Mucosa of gallbladder (tissue), 1 donor: ENCODE measurements around the gene TRPM4. TPM values are rescaled to one million over a fixed set of nuclear protein-coding genes. Genes with fewer than 3 reads are reported as not detected.
"Not testable (repeated sequence)": the region's sequence is repeated elsewhere in the genome, so short reads cannot be mapped to it uniquely, and the experiment has no call there.

Experiments
- DNase-seq: peaks from one replicate; pipeline ENCODE4 v3.0.0-alpha.2; 2020; ENCODE audit warnings: low spot score
- total RNA-seq: library from RNA; stranded (reverse); gene quantifications from one replicate; pipeline ENCODE4 v1.2.1, GENCODE V29; 2021
- donor health status: DM: no; HTN: no; CAD: no.

Gene TRPM4
- total RNA-seq, result 145 TPM

- peak; percentile 89 for DNase-seq
These were observed at the start of gene TRPM4 for GRCh38 chr19:49157445-49158224. Gene TRPM4 (plus strand): TSS chr19:49157792. CDS start chr19:49157867, 75 bp downstream.

- no peak for DNase-seq
These were observed 48.5 kb upstream of the TRPM4 start for GRCh38 chr19:49109051-49109450.

- DNase-seq, result no peak
These were observed 47.9 kb upstream of the TRPM4 start for GRCh38 chr19:49109569-49110233.

- no peak for DNase-seq
These were observed 47.0 kb upstream of the TRPM4 start for GRCh38 chr19:49110567-49110966.

GRCh38 chr19:49111218-49111998, 46.2 kb upstream of the TRPM4 start:
- DNase-seq, result no peak

- peak; percentile 53 for DNase-seq
These were observed 43.6 kb upstream of the TRPM4 start, which contains the start of gene LIN7B for GRCh38 chr19:49113762-49114629. Gene LIN7B (plus strand): TSS chr19:49114370. CDS start chr19:49114405, 35 bp downstream.

GRCh38 chr19:49114630-49115363, 42.8 kb upstream of the TRPM4 start:
- peak; percentile 40 for DNase-seq

DNA sequence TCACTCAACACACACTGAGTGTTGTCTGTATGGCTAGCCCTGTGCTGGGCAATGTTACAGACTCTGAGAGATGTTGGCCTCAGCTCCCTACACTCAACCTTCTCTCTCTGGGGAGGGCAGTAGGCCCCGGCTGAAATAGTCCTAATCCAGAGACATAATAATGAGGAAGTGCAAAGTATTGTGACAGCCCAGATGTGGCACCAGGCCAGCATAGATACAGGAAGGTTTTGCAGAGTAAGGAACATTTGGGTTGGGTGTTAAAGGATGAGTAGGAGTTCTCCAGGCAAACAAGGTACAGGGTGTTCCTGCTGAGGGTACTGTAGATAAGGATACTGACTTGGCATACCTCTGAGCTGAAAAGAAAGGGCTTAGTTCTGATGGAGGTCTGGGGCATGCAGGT, 41.0 kb upstream of the TRPM4 start:
- no peak for DNase-seq

DNA sequence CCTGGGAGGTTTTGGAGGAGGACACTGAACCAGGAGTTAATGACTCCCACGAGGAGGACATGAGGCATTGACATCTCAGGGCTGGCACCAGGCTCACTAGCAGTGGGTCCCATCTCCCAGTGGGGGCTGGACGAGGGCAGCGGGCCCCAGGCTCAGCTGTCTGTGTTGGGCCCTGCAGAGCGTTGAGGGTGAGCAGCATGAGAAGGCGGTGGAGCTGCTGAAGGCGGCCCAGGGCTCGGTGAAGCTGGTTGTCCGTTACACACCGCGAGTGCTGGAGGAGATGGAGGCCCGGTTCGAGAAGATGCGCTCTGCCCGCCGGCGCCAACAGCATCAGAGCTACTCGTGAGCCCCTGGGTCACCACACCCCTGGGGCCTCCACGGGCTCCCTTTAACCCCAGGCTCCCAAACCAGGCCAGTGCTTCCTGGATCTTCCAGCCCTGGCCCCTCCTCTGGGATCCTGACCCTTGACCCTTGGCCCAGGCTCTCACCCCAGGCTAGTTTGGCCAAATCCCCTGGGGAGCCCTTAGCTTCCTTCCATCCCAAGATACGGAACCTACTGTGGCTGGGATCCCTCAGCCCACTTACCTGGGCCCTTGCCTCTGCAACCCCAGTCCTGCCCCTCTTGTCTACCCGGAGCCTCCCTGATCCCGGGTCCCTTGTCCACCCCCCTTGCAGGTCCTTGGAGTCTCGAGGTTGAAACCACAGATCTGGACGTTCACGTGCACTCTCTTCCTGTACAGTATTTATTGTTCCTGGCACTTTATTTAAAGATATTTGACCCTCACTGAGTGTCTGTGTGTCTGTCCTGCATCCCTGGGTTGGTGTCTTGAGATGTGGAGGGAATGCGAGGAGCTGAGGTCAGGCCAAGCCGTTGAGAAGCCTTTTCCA, 39.7 kb upstream of the TRPM4 start:
- no peak for DNase-seq

GRCh38 chr19:49118565-49119410, 38.8 kb upstream of the TRPM4 start, which contains the start of gene C19orf73:
Gene C19orf73 (minus strand): TSS chr19:49119143. CDS start chr19:49119022, 121 bp downstream.
- DNase-seq, result peak; percentile 95

DNA sequence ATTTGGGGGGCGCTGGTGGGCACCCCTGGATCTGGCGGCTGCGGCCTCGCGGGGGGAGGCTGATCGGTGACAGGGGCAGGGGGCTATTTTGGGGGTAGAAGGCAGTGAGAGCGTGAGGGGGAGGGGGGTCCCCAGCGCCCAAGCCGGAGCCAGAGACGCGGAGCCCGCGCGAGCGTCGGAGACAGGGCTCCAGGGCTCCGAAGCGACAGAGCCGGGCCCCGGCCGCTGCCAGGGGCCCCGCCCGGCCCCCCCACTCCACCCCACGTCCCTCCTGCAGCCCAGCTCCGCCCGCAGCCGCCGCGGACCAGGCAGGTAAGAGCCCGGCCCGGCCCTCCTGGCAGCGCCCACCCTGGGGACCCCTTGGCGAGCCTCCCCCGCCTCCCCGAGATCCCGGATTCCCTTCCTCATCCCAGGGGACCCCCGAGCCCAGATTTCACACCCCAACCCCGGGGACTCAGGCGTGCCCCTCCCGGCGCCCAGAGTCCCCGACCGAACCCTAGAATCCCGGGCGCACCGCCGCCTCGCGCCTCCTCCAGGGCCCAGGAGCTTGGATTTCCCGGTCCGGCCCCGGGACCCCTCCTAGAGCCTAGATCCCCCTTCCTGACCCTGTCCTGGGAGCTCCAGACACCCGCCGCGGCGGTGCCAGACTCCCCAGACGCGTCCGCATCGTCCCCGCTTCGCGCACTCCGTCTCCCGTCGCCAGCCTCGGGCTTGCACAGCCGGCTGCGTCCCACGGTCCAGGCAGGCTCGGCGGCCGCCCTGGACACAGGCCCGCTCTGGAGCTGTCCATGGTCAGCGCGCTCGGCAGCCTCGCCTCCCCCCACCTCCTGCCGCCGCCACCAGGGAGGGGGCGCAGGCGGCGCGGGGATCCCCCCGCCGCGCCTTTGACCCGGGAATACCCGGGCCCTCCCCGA, 37.9 kb upstream of the TRPM4 start, which contains the start of gene PPFIA3:
Gene PPFIA3 (plus strand): TSS at position 134 of the 914 bp plus-strand sequence. CDS start 8,330 bp downstream, outside the sequence.
- peak; percentile 63 for DNase-seq

GRCh38 chr19:49120325-49120683, 37.3 kb upstream of the TRPM4 start:
- DNase-seq, result no peak

DNA sequence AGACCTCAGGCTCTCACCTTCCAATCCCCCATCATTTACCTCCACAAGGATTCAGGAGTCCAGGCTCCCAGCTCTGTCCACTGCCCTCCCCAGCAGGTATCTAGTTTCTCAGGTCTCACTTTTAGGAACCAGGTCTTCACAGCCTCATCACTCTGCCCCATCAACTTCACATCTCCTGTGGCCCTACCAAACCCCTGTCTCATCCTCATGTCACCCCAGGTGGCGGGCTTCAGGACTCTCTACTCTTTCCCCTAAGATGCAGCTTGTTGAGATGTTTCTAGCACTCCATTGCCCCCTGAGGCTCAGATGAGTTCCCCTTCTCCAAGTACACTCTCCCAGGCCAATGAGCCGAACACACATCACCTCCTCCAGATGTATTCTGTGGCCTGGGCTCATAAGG, 36.7 kb upstream of the TRPM4 start:
- DNase-seq, result no peak

DNA sequence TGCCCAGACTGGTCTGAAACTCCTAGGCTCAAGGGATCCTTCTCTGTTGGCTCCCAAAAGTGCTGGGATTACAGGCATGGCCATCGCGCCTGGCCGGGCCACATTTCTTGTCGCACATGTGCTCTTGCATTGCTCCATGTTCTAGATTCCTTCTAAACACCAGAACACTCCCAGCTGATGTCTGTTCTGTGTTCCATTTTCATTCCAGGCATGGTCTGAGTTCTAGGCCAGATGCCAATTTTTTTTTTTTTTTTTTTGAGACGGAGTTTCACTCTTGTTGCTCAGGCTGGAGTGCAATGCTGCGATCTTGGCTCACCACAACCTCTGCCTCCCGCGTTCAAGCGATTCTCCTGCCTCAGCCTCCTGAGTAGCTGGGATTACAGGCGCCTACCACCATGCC, 35.8 kb upstream of the TRPM4 start:
- DNase-seq, result not testable (repeated sequence)

GRCh38 chr19:49123285-49123684, 34.3 kb upstream of the TRPM4 start:
- DNase-seq, result not testable (repeated sequence)

DNA sequence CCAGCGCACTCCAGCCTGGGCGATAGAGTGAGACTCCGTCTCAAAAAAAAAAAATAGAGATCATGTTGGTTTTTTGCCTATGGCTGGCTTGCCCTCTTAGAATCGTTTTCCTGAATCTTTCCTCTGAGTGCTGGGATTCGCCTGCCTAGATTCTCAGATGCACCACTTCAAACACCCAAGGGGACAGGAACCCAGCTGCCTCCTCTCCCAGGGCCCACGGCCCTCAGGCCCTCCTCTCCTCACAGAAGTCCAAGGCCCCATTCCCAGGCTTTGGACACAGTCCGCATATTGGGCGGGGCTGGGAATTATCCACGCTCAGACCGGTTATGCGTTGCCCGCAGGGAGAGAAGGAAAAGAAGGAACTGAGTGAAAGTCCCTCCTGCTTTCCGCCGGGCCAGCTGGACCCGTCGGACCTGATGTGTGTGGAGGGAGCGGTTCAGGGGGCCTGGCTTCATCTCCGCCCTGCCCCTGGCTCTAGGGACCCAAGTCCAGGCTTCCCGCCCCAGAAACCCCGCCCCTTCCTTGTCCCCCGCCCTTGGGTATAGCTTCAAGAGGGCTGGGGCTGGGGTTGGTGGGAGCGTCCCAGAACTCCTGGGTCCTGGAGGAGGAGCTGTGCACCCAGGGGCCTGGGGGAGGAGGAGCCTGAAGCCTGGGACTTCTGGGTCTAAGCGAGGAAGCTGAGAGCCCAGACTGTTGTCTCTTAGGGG, 32.4 kb upstream of the TRPM4 start:
- no peak for DNase-seq

DNA sequence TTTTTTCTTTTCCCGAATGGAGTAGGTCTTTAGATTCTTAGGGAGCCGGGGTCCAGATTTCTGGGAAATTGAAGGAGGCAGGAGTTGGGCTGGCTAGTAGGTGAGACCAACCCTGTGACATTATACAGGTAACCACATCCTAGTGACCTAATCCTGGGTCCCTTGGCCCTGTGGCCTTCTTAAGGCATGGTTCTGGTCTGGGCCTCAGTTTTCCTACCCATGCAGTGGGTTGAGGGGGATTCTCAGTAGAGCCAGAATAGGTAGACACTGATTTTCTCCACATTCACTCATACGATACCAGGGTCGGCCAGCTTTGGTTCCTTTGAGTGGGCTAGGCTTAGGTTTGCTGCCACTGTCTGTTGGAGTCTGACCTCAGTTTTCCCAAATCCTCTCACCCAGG, 31.0 kb upstream of the TRPM4 start:
- DNase-seq, result no peak
